OCI-LY1 (cell line): Measurements from ENCODE around the gene TXNRD3.

ENCODE experiments used
- H2AFZ ChIP-seq: fragments of 200-600 bp; sonication (generic), shearing (Covaris generic); 2 replicates; pipeline ENCODE4 v1.6.0; 2014; ENCODE audit warnings: antibody characterized with exemption, mild to moderate bottlenecking, low read length
- H3F3A ChIP-seq: fragments of 200-600 bp; sonication (generic), shearing (Covaris generic); 2 replicates; pipeline ENCODE4 v1.6.0; 2014; ENCODE audit warnings: mild to moderate bottlenecking, antibody characterized with exemption, low read length, moderate library complexity; ENCODE audit not compliant: insufficient read depth
- H3K27ac ChIP-seq: fragments of 200-600 bp; sonication (generic); 2 replicates; pipeline ENCODE4 v1.5.1; 2014; ENCODE audit warnings: low read length, mixed run types, mild to moderate bottlenecking, low read depth; ENCODE audit not compliant: poor library complexity, severe bottlenecking
- H3K27me3 ChIP-seq: fragments of 200-600 bp; sonication (generic); 2 replicates; pipeline ENCODE4 v1.6.0; 2014; ENCODE audit warnings: antibody characterized with exemption, mild to moderate bottlenecking, low read length, moderate library complexity; ENCODE audit not compliant: insufficient read depth
- H3K36me3 ChIP-seq: fragments of 200-600 bp; sonication (generic); 2 replicates; pipeline ENCODE4 v1.6.1; 2014; ENCODE audit warnings: mild to moderate bottlenecking, antibody characterized with exemption, low read length, moderate library complexity, mixed read lengths; ENCODE audit not compliant: insufficient read depth
- H3K4me1 ChIP-seq: fragments of 200-600 bp; sonication (generic); 2 replicates; pipeline ENCODE4 v1.5.1; 2014; ENCODE audit warnings: mild to moderate bottlenecking, low read length, moderate library complexity; ENCODE audit not compliant: insufficient read depth, severe bottlenecking
- H3K4me2 ChIP-seq: fragments of 200-600 bp; sonication (generic), shearing (Covaris generic); 2 replicates; pipeline ENCODE4 v1.6.1; 2014; ENCODE audit warnings: low read length
- H3K4me3 ChIP-seq: fragments of 200-600 bp; sonication (generic); 2 replicates; pipeline ENCODE4 v1.5.1; 2014; ENCODE audit warnings: low read length, low read depth, mild to moderate bottlenecking, mixed read lengths; ENCODE audit not compliant: poor library complexity, severe bottlenecking
- H3K79me2 ChIP-seq: fragments of 200-600 bp; shearing (Covaris generic); 2 replicates; pipeline ENCODE4 v1.6.1; 2016; ENCODE audit warnings: mixed run types, low read length, mixed read lengths; ENCODE audit not compliant: insufficient read depth
- H3K9ac ChIP-seq: fragments of 200-600 bp; sonication (generic), shearing (Covaris generic); 2 replicates; pipeline ENCODE4 v1.6.1; 2014; ENCODE audit warnings: mild to moderate bottlenecking, low read length, mixed read lengths
- H3K9me2 ChIP-seq: fragments of 200-600 bp; sonication (generic), shearing (Covaris generic); 2 replicates; pipeline ENCODE4 v1.6.1; 2014; ENCODE audit warnings: low read depth, mild to moderate bottlenecking, low read length, mixed read lengths
- H3K9me3 ChIP-seq: fragments of 200-600 bp; shearing (Covaris generic); 2 replicates; pipeline ENCODE4 v1.6.1; 2014; ENCODE audit warnings: low read length, mixed read lengths
- H4K20me1 ChIP-seq: fragments of 200-600 bp; sonication (generic), shearing (Covaris generic); 2 replicates; pipeline ENCODE4 v1.6.0; 2016; ENCODE audit warnings: mild to moderate bottlenecking, low read length; ENCODE audit not compliant: insufficient read depth
- EZH2 ChIP-seq: fragments of 200-600 bp; sonication (generic), shearing (Covaris generic); IDR thresholded peaks from 2 replicates; pipeline ENCODE4 v1.8.0; 2017; ENCODE audit warnings: borderline replicate concordance, mixed run types, mild to moderate bottlenecking, antibody characterized with exemption, low read length, moderate library complexity, mixed read lengths
- TF ChIP-seq, protein P1 (sequence below): fragments of 200-600 bp; sonication (generic), shearing (Covaris generic); IDR thresholded peaks from 2 replicates; pipeline ENCODE4 v1.5.1; 2017; ENCODE audit warnings: mild to moderate bottlenecking, antibody characterized with exemption, low read length, moderate library complexity, mixed read lengths

The TXNRD3 gene

DNA sequence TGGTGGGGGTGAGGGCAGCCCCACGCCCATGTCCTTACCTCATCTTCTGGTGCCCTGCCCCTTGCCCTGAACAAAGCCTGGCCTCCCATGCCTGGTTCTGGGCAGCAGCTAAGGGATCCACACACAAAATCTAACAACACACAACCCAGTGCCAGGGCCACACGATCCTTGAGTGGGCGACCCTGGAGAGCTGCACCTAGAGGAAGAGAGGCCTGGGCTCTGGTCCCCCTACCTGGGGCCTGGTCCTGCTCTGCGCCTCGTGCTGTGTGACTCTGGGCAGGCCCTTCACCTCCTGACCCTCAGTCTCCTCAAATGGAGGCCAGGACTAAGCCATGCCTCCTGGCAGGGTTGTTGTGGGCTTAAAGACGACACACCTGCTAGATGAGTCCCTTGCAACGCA lies 76.2 kb downstream of the TXNRD3 start:
- Histone ChIP-seq H3K4me1 (no peaks in the 10 kb centered on the region), H3K27me3 (no peaks in the 10 kb centered on the region), H2AFZ (no peak overlapping the region), H3K27ac (no peak overlapping the region), H3K36me3 (no peaks in the 10 kb centered on the region), H3K9ac (no peak overlapping the region), H3K9me3 (no peaks in the 10 kb centered on the region), H3K9me2 (no peaks in the 10 kb centered on the region), H3K4me2 (no peak overlapping the region), H4K20me1 (no peaks in the 10 kb centered on the region), H3F3A (no peaks in the 10 kb centered on the region), H3K4me3 (no peak overlapping the region), H3K79me2 (no peaks in the 10 kb centered on the region)
- TF ChIP-seq EZH2: no peak
- TF ChIP-seq, protein P1, sequence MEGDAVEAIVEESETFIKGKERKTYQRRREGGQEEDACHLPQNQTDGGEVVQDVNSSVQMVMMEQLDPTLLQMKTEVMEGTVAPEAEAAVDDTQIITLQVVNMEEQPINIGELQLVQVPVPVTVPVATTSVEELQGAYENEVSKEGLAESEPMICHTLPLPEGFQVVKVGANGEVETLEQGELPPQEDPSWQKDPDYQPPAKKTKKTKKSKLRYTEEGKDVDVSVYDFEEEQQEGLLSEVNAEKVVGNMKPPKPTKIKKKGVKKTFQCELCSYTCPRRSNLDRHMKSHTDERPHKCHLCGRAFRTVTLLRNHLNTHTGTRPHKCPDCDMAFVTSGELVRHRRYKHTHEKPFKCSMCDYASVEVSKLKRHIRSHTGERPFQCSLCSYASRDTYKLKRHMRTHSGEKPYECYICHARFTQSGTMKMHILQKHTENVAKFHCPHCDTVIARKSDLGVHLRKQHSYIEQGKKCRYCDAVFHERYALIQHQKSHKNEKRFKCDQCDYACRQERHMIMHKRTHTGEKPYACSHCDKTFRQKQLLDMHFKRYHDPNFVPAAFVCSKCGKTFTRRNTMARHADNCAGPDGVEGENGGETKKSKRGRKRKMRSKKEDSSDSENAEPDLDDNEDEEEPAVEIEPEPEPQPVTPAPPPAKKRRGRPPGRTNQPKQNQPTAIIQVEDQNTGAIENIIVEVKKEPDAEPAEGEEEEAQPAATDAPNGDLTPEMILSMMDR: no peak

DNA sequence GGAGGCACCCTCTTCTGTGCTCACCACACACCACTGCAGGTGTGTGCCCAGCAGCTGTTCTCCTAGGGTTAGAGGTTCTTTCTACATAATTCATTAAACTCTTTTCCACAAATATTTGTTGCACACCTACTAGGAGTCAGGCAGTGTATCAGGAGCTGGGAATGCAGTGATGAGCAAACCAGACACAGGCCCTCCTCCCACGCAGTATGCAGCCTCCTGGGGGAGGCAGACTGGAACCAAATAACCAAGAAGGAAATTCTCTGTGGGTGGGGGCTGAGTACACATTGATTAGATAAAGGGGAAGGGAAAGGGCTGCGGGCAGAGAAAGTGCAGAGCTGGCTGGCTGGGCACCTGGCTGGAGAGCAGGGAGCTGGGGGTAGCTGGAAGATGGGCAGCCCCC lies 77.7 kb downstream of the TXNRD3 start:
- Histone ChIP-seq H3K9me3 (no peaks in the 10 kb centered on the region), H4K20me1 (no peaks in the 10 kb centered on the region), H3K4me3 (no peak overlapping the region), H2AFZ (no peak overlapping the region), H3F3A (no peaks in the 10 kb centered on the region), H3K4me2 (no peak overlapping the region), H3K79me2 (no peaks in the 10 kb centered on the region), H3K27ac (no peak overlapping the region), H3K9ac (no peak overlapping the region), H3K9me2 (no peaks in the 10 kb centered on the region), H3K27me3 (no peaks in the 10 kb centered on the region), H3K36me3 (no peaks in the 10 kb centered on the region), H3K4me1 (no peaks in the 10 kb centered on the region)
- TF ChIP-seq, protein P1: no peak
- TF ChIP-seq EZH2: no peak

DNA sequence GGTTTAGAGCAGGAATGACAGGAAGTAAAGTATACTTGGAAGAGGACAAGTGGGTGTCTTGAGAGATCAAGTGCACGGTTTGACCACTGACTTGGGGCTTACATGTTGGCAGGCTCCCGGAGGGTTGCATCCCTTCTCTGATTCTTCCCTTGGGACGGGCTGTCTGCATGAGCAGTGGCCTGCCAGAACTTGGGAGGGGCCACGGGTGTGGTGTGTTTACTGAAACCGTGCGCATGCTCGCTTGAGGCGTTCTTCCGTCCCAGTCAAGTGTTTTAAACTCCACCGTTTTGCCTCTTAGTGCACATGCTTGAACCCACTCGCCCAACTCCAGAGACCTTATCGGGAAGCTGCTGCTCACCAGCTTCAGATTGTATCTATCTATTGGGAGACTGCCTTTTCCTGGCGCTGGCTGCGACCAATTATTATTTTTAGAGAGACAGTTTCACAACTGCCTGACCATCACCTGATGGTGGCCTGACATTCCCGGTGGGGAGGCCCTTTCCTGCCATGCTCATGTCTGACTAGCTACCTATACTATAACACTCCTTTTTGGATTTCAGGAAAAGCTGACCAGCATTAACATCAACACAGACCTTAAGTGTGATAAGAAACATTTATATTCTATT lies 81.3 kb downstream of the TXNRD3 start:
- Histone ChIP-seq H3K4me1 (no peaks in the 10 kb centered on the region), H3K27me3 (no peaks in the 10 kb centered on the region), H3K9ac (no peak overlapping the region), H3K4me2 (no peak overlapping the region), H3K9me2 (no peaks in the 10 kb centered on the region), H2AFZ (no peak overlapping the region), H3K79me2 (no peaks in the 10 kb centered on the region), H3K36me3 (no peaks in the 10 kb centered on the region), H3K9me3 (no peaks in the 10 kb centered on the region), H3K27ac (no peak overlapping the region), H3K4me3 (no peak overlapping the region), H4K20me1 (no peaks in the 10 kb centered on the region), H3F3A (no peaks in the 10 kb centered on the region)
- no peak for TF ChIP-seq EZH2
- TF ChIP-seq, protein P1: no peak
